ENCODE data around the gene C16orf82. TPM values are rescaled to one million over a fixed set of nuclear protein-coding genes. Genes with fewer than 3 reads are reported as not detected.
"Not testable (repeated sequence)": the region's sequence is repeated elsewhere in the genome, so short reads cannot be mapped to it uniquely, and the experiment has no call there.

Gene C16orf82
- total RNA-seq, 1 donor, result not detected

DNA sequence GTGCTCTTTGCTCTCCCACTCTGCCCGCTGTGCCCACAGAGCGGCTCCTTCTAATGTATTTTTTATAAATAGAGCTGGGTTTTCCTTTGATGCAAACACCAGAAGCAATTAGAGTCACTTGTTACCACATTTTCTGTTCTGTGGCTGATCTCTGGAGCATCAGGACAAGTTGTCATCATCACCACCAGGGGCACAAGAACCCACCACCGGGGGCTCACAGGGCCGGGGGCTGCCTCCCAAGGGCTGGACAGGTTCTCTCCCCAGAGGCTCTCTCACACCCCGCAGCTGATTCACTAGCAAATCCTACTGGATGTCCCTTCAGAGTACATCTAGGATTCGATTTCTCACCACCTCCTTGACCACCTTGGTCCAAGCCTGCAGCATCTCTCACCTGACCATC, 18.5 kb downstream of the C16orf82 start:
- Histone ChIP-seq H3K27ac (ENCODE audit: low read depth, low read length) (no peak overlapping the region), H3K4me1 (ENCODE audit: insufficient read depth, low read length) (no peaks in the 10 kb centered on the region), H3K27me3 (ENCODE audit: insufficient read depth, low read length) (no peaks in the 10 kb centered on the region), H3K4me3 (ENCODE audit: insufficient read depth, low read length) (no peak overlapping the region), H3K79me2 (ENCODE audit: insufficient read depth, low read length) (no peaks in the 10 kb centered on the region), H4K20me1 (ENCODE audit: insufficient read depth, low read length) (no peaks in the 10 kb centered on the region), H3K4me2 (ENCODE audit: insufficient read depth, low read length) (no peak overlapping the region), H3K36me3 (ENCODE audit: insufficient read depth, low read length) (no peaks in the 10 kb centered on the region), H3K9me3 (ENCODE audit: low read depth, low read length) (no peaks in the 10 kb centered on the region), H2AFZ (ENCODE audit: low read length) (no peak overlapping the region)
- TF ChIP-seq, protein P1, sequence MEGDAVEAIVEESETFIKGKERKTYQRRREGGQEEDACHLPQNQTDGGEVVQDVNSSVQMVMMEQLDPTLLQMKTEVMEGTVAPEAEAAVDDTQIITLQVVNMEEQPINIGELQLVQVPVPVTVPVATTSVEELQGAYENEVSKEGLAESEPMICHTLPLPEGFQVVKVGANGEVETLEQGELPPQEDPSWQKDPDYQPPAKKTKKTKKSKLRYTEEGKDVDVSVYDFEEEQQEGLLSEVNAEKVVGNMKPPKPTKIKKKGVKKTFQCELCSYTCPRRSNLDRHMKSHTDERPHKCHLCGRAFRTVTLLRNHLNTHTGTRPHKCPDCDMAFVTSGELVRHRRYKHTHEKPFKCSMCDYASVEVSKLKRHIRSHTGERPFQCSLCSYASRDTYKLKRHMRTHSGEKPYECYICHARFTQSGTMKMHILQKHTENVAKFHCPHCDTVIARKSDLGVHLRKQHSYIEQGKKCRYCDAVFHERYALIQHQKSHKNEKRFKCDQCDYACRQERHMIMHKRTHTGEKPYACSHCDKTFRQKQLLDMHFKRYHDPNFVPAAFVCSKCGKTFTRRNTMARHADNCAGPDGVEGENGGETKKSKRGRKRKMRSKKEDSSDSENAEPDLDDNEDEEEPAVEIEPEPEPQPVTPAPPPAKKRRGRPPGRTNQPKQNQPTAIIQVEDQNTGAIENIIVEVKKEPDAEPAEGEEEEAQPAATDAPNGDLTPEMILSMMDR (IDR thresholded peaks at IDR 0.05; ENCODE audit: extremely low read depth, low read depth, low read length), result no peak
- DNase-seq (ENCODE audit: insufficient read length, low spot score, missing footprints), result no peak

DNA sequence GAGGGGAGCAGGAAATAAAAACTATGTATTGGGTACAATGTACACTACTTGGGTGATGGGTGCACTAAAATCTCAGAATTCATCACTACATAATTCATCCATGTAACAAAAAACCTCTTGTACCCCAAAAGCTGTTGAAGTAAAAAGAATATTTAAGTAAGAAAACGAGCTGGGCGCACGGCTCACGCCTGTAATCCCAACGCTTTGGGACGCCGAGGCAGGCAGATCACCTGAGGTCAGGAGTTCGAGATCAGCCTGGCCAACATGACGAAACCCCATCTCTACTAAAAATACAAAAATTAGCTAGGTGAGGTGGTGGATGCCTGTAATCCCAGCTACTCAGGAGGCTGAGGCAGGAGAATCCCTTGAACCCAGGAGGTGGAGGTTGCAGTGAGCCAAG, 19.3 kb downstream of the C16orf82 start:
- H4K20me1 ChIP-seq (ENCODE audit: insufficient read depth, low read length); DNase-seq (ENCODE audit: insufficient read length, low spot score, missing footprints); H2AFZ ChIP-seq (ENCODE audit: low read length); H3K27me3 ChIP-seq (ENCODE audit: insufficient read depth, low read length); H3K4me3 ChIP-seq (ENCODE audit: insufficient read depth, low read length); H3K4me1 ChIP-seq (ENCODE audit: insufficient read depth, low read length); H3K4me2 ChIP-seq (ENCODE audit: insufficient read depth, low read length); H3K36me3 ChIP-seq (ENCODE audit: insufficient read depth, low read length); H3K79me2 ChIP-seq (ENCODE audit: insufficient read depth, low read length); H3K9me3 ChIP-seq (ENCODE audit: low read depth, low read length); H3K27ac ChIP-seq (ENCODE audit: low read depth, low read length): not testable (repeated sequence)

DNA sequence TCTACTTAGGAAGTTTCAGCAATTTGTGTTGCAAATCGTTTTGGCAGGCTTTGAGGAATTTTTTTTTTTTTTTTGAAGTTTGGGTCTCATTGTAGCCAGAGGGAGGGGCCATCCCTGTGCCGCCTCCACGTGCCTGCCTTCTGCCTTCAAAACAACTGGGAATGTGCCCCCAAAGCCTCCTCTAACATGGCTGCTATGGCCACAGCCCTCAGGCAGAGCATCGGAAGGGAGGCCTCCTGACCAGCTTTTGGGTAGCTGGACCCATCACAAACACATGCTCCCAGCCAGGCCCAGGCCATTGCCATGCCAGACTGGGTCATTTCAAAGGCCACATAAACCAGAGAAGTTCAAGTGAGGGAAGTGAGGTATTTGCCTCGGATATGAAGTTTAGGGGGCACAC, 21.5 kb downstream of the C16orf82 start:
- Histone ChIP-seq H3K4me2 (ENCODE audit: insufficient read depth, low read length) (no peak overlapping the region), H3K27ac (ENCODE audit: low read depth, low read length) (no peak overlapping the region), H3K4me3 (ENCODE audit: insufficient read depth, low read length) (no peak overlapping the region), H3K4me1 (ENCODE audit: insufficient read depth, low read length) (no peaks in the 10 kb centered on the region), H3K9me3 (ENCODE audit: low read depth, low read length) (no peaks in the 10 kb centered on the region), H3K27me3 (ENCODE audit: insufficient read depth, low read length) (no peaks in the 10 kb centered on the region), H2AFZ (ENCODE audit: low read length) (no peak overlapping the region), H4K20me1 (ENCODE audit: insufficient read depth, low read length) (no peaks in the 10 kb centered on the region), H3K79me2 (ENCODE audit: insufficient read depth, low read length) (no peaks in the 10 kb centered on the region), H3K36me3 (ENCODE audit: insufficient read depth, low read length) (no peaks in the 10 kb centered on the region)
- TF ChIP-seq, protein P1 (IDR thresholded peaks at IDR 0.05; ENCODE audit: extremely low read depth, low read depth, low read length), result no peak
- DNase-seq (ENCODE audit: insufficient read length, low spot score, missing footprints), result no peak

GRCh38 chr16:27096375-27096774, 29.6 kb downstream of the C16orf82 start:
- TF ChIP-seq, protein P1 (IDR thresholded peaks at IDR 0.05; ENCODE audit: extremely low read depth, low read depth, low read length), result no peak
- no peaks in the 10 kb centered on the region for H3K27me3 ChIP-seq (ENCODE audit: insufficient read depth, low read length)
- no peaks in the 10 kb centered on the region for H3K4me1 ChIP-seq (ENCODE audit: insufficient read depth, low read length)
- no peaks in the 10 kb centered on the region for H4K20me1 ChIP-seq (ENCODE audit: insufficient read depth, low read length)
- no peak overlapping the region for H3K4me3 ChIP-seq (ENCODE audit: insufficient read depth, low read length)
- no peak overlapping the region for H3K4me2 ChIP-seq (ENCODE audit: insufficient read depth, low read length)
- H3K27ac ChIP-seq (ENCODE audit: low read depth, low read length), result no peak overlapping the region
- H3K79me2 ChIP-seq (ENCODE audit: insufficient read depth, low read length), result no peaks in the 10 kb centered on the region
- DNase-seq (ENCODE audit: insufficient read length, low spot score, missing footprints), result no peak
- no peak overlapping the region for H2AFZ ChIP-seq (ENCODE audit: low read length)
- no peaks in the 10 kb centered on the region for H3K36me3 ChIP-seq (ENCODE audit: insufficient read depth, low read length)
- no peaks in the 10 kb centered on the region for H3K9me3 ChIP-seq (ENCODE audit: low read depth, low read length)
